Loucy (cell line): ENCODE measurements around the gene TMEM86B.

Experiments
- H2AFZ ChIP-seq: fragments of 200-600 bp; sonication (generic); 2 replicates; pipeline ENCODE4 v1.6.0; 2016; ENCODE audit warnings: antibody characterized with exemption, mild to moderate bottlenecking, low read length, moderate library complexity
- H3F3A ChIP-seq: fragments of 200-600 bp; 2 replicates; pipeline ENCODE4 v1.6.0; 2016; ENCODE audit warnings: antibody characterized with exemption, low read depth, mild to moderate bottlenecking
- H3K27me3 ChIP-seq: fragments of 200-600 bp; sonication (generic); 2 replicates; pipeline ENCODE4 v1.6.1; 2014; ENCODE audit warnings: low read length, mild to moderate bottlenecking; ENCODE audit not compliant: insufficient read depth, poor library complexity, severe bottlenecking
- H3K36me3 ChIP-seq: fragments of 200-600 bp; sonication (generic); 2 replicates; pipeline ENCODE4 v1.6.1; 2016; ENCODE audit warnings: low read length; ENCODE audit not compliant: insufficient read depth
- H3K4me1 ChIP-seq: fragments of 200-600 bp; sonication (generic); 2 replicates; pipeline ENCODE4 v1.5.1; 2014; ENCODE audit warnings: low read length, mild to moderate bottlenecking; ENCODE audit not compliant: insufficient read depth, poor library complexity, severe bottlenecking
- H3K4me2 ChIP-seq: fragments of 200-600 bp; sonication (generic); 2 replicates; pipeline ENCODE4 v1.6.0; 2014; ENCODE audit warnings: antibody characterized with exemption, low read length, low read depth, mild to moderate bottlenecking; ENCODE audit not compliant: poor library complexity, severe bottlenecking
- H3K4me3 ChIP-seq: fragments of 200-600 bp; sonication (generic); 2 replicates; pipeline ENCODE4 v1.5.1; 2014; ENCODE audit warnings: low read length, mild to moderate bottlenecking, mixed read lengths; ENCODE audit not compliant: poor library complexity, severe bottlenecking
- H3K79me2 ChIP-seq: fragments of 200-600 bp; sonication (generic); 2 replicates; pipeline ENCODE4 v1.6.1; 2014; ENCODE audit warnings: low read length; ENCODE audit not compliant: insufficient read depth
- H3K9ac ChIP-seq: fragments of 200-600 bp; sonication (generic); 2 replicates; pipeline ENCODE4 v1.6.0; 2014; ENCODE audit warnings: mild to moderate bottlenecking, low read depth, low read length, moderate library complexity; ENCODE audit not compliant: poor library complexity, severe bottlenecking
- H3K9me2 ChIP-seq: fragments of 200-600 bp; sonication (generic); replicated peaks from 2 replicates; pipeline ENCODE4 v1.6.1; 2016; ENCODE audit warnings: low read depth, low read length, mixed read lengths
- H3K9me3 ChIP-seq: fragments of 200-600 bp; sonication (generic); 2 replicates; pipeline ENCODE4 v1.6.1; 2014; ENCODE audit warnings: mild to moderate bottlenecking, antibody characterized with exemption, low read length, low read depth; ENCODE audit not compliant: insufficient read depth
- H4K20me1 ChIP-seq: fragments of 200-600 bp; sonication (generic); 2 replicates; pipeline ENCODE4 v1.6.0; 2014; ENCODE audit warnings: antibody characterized with exemption, low read length, mild to moderate bottlenecking; ENCODE audit not compliant: insufficient read depth, poor library complexity, severe bottlenecking
- CTCF ChIP-seq: fragments of 200-600 bp; sonication (generic); conservative IDR thresholded peaks from 2 replicates; pipeline ENCODE4 v1.5.1; 2014; ENCODE audit warnings: mild to moderate bottlenecking, antibody characterized with exemption, low read length
- EZH2phosphoT487 ChIP-seq: fragments of 200-600 bp; IDR thresholded peaks from 2 replicates; pipeline ENCODE4 v1.6.1; 2018; ENCODE audit warnings: antibody characterized with exemption, mild to moderate bottlenecking, moderate library complexity, borderline replicate concordance

TMEM86B gene

GRCh38 chr19:55241143-55241934 is 12.8 kb upstream of the TMEM86B start:
- H3K36me3 ChIP-seq: peaks cover 98% of the 10 kb centered on the region
- H3K79me2 ChIP-seq: peaks cover 77% of the 10 kb centered on the region
- H2AFZ ChIP-seq: no peak overlapping the region
- peaks cover 84% of the 10 kb centered on the region for H4K20me1 ChIP-seq
- no peak overlapping the region for H3K4me2 ChIP-seq
- TF ChIP-seq CTCF (no peak), EZH2phosphoT487 (no peak)
- no peaks in the 10 kb centered on the region for H3K4me1 ChIP-seq
- H3K27me3 ChIP-seq: no peaks in the 10 kb centered on the region
- H3K9ac ChIP-seq: no peak overlapping the region
- no peaks in the 10 kb centered on the region for H3K9me3 ChIP-seq
- no peaks in the 10 kb centered on the region for H3K9me2 ChIP-seq
- H3K4me3 ChIP-seq: no peak overlapping the region
- H3F3A ChIP-seq: no peaks in the 10 kb centered on the region

GRCh38 chr19:55240713-55241020 is 12.1 kb upstream of the TMEM86B start:
- TF ChIP-seq EZH2phosphoT487: no peak
- TF ChIP-seq CTCF: no peak
- no peaks in the 10 kb centered on the region for H3K9me2 ChIP-seq
- H3K27me3 ChIP-seq: no peaks in the 10 kb centered on the region
- H3K79me2 ChIP-seq: peaks cover 70% of the 10 kb centered on the region
- H3K9me3 ChIP-seq: no peaks in the 10 kb centered on the region
- no peaks in the 10 kb centered on the region for H3F3A ChIP-seq
- peaks cover 98% of the 10 kb centered on the region for H3K36me3 ChIP-seq
- no peaks in the 10 kb centered on the region for H3K4me1 ChIP-seq
- H2AFZ ChIP-seq: no peak overlapping the region
- H3K4me3 ChIP-seq: no peak overlapping the region
- H4K20me1 ChIP-seq: peaks cover 84% of the 10 kb centered on the region
- H3K9ac ChIP-seq: no peak overlapping the region
- no peak overlapping the region for H3K4me2 ChIP-seq

- Histone ChIP-seq H3K4me1 (no peaks in the 10 kb centered on the region), H4K20me1 (peaks cover 80% of the 10 kb centered on the region), H3K27me3 (no peaks in the 10 kb centered on the region), H3K4me2 (no peak overlapping the region), H3K79me2 (peaks cover 61% of the 10 kb centered on the region; the same call in 1 of the 2 replicates), H3K9me2 (no peaks in the 10 kb centered on the region), H3K9ac (no peak overlapping the region), H3K9me3 (no peaks in the 10 kb centered on the region), H3K4me3 (no peak overlapping the region), H3K36me3 (peaks cover 96% of the 10 kb centered on the region), H2AFZ (no peak overlapping the region), H3F3A (no peaks in the 10 kb centered on the region)
- no peak for TF ChIP-seq EZH2phosphoT487
- TF ChIP-seq CTCF: no peak
Measured at GRCh38 chr19:55239004-55239403, 10.4 kb upstream of the TMEM86B start.
